Measurements from ENCODE around the gene UPF2.

The UPF2 gene

DNA sequence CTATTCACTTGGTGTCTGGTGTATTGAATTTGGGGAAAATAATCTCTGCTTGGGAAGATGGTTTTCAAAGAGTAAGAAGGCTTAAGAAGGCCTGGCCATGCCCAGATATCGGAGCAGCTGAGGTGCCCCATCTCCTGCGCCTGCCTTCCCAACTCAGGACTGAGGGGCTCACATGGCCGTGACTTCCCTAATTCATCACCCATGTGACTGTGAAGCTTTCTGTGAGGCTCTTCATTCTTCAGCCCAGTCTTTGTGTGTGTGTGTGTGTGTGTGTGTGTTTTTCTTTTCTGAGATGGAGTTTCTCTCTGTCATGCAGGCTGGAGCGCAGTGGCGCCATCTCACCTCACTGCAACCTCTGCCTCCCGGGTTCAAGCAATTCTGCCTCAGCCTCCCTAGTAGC lies 166.3 kb downstream of the UPF2 start:
- Histone ChIP-seq H3K4me3 (ENCODE audit: low read length) (no peak overlapping the region), H3K4me1 (ENCODE audit: control insufficient read depth, insufficient read depth, low read length) (peaks cover 32% of the 10 kb centered on the region), H3K27me3 (ENCODE audit: control insufficient read depth, insufficient read depth, low read length) (no peaks in the 10 kb centered on the region), H3K9me3 (ENCODE audit: control insufficient read depth, low read length) (no peaks in the 10 kb centered on the region), H3K9ac (ENCODE audit: low read length) (peak overlapping the region; percentile 29), H3K36me3 (ENCODE audit: control insufficient read depth, insufficient read depth, low read length) (no peaks in the 10 kb centered on the region)

DNA sequence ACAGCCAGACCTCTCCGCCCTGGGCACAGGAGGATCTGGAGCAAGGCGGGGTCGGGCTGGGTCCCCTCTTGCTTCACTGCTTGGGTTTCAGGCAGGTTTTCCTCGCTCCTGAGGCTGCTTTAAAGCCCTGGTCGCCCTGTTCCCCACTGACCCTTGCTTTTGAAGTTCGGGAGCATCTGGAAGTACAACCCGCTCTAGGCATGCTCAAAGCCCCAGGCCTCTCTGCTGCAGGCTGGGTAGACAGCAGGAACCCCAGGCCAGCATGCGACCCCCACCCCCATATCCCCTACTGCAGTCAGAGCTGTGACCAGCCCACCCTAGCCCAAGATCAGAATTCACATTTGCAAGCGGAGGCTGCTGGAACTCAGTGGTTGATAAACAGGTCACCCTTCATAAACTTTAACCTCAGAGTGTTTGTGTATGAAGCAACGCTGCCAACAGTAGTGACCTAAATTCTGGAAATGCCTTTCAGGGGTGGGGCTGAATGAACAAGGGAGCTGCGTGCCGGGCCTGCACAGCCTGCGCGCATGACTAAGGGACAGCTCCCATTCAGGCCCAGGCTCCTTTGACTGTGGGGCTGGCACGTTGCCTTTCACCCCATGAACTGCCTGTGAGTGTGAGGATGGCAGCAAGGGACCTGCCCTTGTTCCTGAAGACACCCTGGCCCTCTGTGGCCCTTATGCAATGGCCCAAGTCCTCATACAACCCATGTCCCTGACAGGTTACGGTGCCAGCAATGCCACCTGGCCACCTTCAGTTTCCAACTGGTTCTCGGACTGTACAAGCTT lies 166.9 kb downstream of the UPF2 start:
- Histone ChIP-seq H3K36me3 (ENCODE audit: control insufficient read depth, insufficient read depth, low read length) (no peaks in the 10 kb centered on the region), H3K4me3 (ENCODE audit: low read length) (no peak overlapping the region), H3K9me3 (ENCODE audit: control insufficient read depth, low read length) (no peaks in the 10 kb centered on the region), H3K27me3 (ENCODE audit: control insufficient read depth, insufficient read depth, low read length) (no peaks in the 10 kb centered on the region), H3K9ac (ENCODE audit: low read length) (peak overlapping the region; percentile 41), H3K4me1 (ENCODE audit: control insufficient read depth, insufficient read depth, low read length) (peaks cover 32% of the 10 kb centered on the region)

DNA sequence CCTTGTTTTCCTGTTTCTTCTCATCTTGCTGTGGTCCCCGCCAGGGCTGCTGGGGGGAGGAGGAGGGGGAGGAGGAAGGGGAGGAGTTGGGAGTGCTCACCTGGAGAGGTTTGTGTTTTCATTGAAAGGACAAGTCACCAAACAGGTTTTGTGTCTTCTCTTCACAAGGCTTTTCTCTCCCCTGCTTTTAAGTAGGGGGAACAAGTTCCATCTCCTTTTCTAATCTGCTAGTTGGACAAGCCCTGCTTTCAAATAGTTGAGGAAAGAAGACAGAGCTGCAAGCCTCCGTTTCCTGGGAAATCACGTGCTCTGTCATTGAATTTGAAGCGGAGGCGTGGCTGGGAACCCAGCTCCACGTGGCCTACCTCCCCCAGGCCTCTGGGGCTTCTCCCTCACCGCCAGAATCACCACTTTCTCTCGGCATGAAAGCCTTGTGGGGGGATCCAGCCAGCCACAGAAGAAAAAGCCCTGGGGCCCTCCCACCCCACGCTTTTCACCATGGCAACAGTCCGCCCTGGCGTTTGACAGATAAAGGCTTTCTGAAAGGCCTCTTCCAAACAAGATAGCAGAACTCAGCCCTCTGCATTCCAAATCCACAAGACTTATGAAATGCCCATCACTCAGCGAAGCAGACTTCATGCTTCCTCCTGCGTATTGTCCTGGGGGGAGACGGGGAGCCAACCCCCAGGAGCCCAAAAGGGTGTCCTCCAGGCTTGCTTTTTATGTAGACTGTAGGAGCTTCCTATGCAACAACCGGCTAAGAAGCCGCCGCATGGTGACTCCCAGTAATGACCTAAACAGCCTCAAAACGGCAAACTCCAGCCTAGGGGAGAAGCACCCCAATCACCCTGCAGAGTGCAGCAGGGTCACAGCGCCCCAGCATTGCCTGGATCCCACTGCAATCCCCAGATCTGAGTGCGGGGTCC lies 167.8 kb downstream of the UPF2 start:
- Histone ChIP-seq H3K9ac (ENCODE audit: low read length) (peak overlapping the region; percentile 41), H3K36me3 (ENCODE audit: control insufficient read depth, insufficient read depth, low read length) (no peaks in the 10 kb centered on the region), H3K9me3 (ENCODE audit: control insufficient read depth, low read length) (no peaks in the 10 kb centered on the region), H3K4me3 (ENCODE audit: low read length) (no peak overlapping the region), H3K27me3 (ENCODE audit: control insufficient read depth, insufficient read depth, low read length) (no peaks in the 10 kb centered on the region), H3K4me1 (ENCODE audit: control insufficient read depth, insufficient read depth, low read length) (peaks cover 32% of the 10 kb centered on the region)

DNA sequence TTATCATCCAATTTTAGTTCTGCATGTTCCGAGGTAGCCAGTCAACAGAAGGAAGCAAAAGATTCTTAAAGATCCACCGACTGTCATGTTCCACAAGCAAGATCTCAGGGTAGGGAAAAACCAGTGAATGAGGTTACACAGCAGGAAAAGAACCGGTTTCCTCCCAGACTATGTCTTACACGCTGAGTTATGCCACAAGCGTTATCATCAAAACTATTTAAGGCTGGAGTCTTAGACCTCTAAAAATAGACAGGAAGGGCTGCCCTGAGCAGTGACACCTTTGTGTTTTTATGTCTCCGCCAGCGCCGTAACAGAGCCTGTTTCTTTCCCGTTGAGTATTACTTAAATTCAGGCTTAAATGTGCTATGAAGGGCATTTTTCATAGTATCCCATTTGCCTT lies 171.1 kb downstream of the UPF2 start:
- Histone ChIP-seq H3K4me1 (ENCODE audit: control insufficient read depth, insufficient read depth, low read length) (peaks cover 24% of the 10 kb centered on the region), H3K9me3 (ENCODE audit: control insufficient read depth, low read length) (no peaks in the 10 kb centered on the region), H3K9ac (ENCODE audit: low read length) (no peak overlapping the region), H3K36me3 (ENCODE audit: control insufficient read depth, insufficient read depth, low read length) (no peaks in the 10 kb centered on the region), H3K4me3 (ENCODE audit: low read length) (no peak overlapping the region), H3K27me3 (ENCODE audit: control insufficient read depth, insufficient read depth, low read length) (no peaks in the 10 kb centered on the region)

DNA sequence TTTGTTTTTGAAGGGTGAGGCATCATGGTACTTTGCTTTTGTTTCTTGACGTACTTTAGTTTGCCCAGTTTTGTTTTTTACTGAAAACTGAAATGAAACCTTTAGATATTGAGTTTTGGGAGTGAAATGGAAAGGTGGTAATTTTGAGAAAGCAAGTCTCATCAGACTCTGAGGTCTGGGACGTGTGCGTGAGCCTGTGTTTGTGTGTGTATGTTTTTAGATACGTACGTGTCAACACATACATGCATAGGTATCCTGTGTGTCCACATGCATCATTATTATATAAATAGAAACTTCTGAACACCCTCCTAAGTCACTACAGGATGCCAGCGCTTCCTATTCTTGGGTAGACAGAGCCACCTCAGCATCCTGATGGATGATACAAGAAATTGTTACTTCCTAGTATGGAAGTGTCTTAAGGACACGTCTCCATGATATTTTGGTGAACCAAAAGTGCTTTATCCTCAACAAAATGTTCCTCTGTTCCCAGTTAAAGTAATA lies 171.7 kb downstream of the UPF2 start:
- Histone ChIP-seq H3K9ac (ENCODE audit: low read length) (no peak overlapping the region), H3K4me3 (ENCODE audit: low read length) (no peak overlapping the region), H3K27me3 (ENCODE audit: control insufficient read depth, insufficient read depth, low read length) (no peaks in the 10 kb centered on the region), H3K4me1 (ENCODE audit: control insufficient read depth, insufficient read depth, low read length) (peaks cover 18% of the 10 kb centered on the region), H3K9me3 (ENCODE audit: control insufficient read depth, low read length) (no peaks in the 10 kb centered on the region), H3K36me3 (ENCODE audit: control insufficient read depth, insufficient read depth, low read length) (no peaks in the 10 kb centered on the region)

DNA sequence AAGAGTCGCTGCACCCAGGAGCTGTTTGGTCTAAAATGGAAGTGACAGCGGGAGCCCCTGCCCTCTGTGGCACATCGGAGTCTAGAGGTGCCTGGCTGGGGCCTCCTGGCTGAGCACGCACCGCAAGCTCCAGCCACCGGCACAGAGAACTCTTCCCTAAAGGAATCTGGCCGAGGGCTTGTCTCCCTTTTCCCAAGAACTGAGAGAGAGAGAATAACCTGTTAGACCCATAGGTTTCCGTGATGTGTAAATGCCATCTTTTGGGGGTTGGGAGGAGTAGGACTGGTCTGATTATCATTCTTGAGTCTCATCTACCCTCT lies 172.2 kb downstream of the UPF2 start:
- no peaks in the 10 kb centered on the region for H3K36me3 ChIP-seq (ENCODE audit: control insufficient read depth, insufficient read depth, low read length)
- H3K9me3 ChIP-seq (ENCODE audit: control insufficient read depth, low read length): no peaks in the 10 kb centered on the region
- H3K27me3 ChIP-seq (ENCODE audit: control insufficient read depth, insufficient read depth, low read length): no peaks in the 10 kb centered on the region
- peaks cover 13% of the 10 kb centered on the region for H3K4me1 ChIP-seq (ENCODE audit: control insufficient read depth, insufficient read depth, low read length)
- no peak overlapping the region for H3K9ac ChIP-seq (ENCODE audit: low read length)
- no peak overlapping the region for H3K4me3 ChIP-seq (ENCODE audit: low read length)
